Epithelial cell of prostate (primary cell): ENCODE measurements around the gene PLD1.

ENCODE experiments used
- DNase-seq: peaks from one replicate; pipeline ENCODE4 v3.0.0-alpha.2; 2011; ENCODE audit warnings: low read depth, low spot score
- H3K27ac ChIP-seq: fragments of 450-650 bp; 2 replicates; pipeline ENCODE4 v1.5.1; 2017; ENCODE audit warnings: mild to moderate bottlenecking

The PLD1 gene

DNA sequence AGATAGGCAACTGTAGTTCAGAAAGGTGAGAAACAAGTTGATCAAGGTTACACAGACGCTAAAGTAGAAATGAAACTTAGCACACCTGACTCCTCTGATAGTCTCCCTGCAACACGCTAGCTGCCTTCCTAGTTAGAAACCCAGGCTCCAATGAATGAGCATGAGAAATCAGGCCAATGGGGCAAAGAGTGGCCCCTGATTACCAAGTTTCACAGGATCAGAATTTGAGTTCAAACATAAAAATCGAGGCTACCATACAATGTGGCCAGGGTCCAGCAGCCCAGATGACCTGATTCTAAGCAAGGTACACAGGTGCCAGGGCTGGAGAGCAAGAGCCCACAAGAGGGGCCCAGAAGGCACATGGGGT is 7.7 kb downstream of the PLD1 start:
- peak overlapping the region; percentile 73 for H3K27ac ChIP-seq
- DNase-seq = no peak

- H3K27ac ChIP-seq = peak overlapping the region; percentile 73
- peak; percentile 89 for DNase-seq
These were observed 8.3 kb downstream of the PLD1 start for GRCh38 chr3:171801738-171802589.

DNA sequence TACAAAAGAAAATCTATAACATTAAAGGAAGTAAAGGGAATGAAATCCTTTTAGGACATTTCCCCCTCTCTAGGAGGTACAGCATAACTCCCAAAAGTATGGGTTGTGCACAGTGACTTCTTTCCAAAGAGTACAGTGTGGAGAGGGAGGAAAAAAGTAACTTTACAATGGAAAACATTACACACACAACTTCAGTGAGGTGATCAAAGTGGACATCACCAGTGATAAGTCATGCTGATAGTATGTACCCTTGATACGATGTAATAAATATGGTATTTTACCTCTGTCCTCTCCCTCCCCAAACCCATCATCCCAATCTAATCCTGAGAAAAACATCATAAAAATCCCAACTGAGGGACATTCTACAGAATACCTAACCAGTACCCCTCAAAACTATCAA is 10.8 kb downstream of the PLD1 start:
- no peak overlapping the region for H3K27ac ChIP-seq

DNA sequence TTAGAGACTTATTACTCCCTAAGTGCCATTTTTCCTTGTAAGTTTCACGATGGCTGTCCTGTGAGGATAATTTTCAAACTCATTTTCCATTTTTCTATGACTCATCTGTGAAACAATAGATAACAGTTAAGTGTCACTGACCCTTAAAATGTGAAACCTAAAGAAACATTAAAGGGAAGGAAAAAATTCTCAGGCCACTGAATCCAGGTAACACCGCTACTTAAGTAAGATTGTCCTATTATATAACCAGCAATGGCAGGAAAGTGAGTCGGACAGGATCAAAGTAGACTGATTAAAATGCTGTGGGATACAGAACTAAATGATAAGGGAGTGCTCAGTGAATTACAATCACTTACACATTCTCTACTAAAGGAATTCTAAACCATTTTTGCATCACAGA is 12.4 kb downstream of the PLD1 start:
- H3K27ac ChIP-seq = peak overlapping the region; percentile 0
- no peak for DNase-seq

More for the DNA sequence above, 10.8 kb downstream of the PLD1 start:
- DNase-seq = no peak

GRCh38 chr3:171797265-171797679 is 13.0 kb downstream of the PLD1 start:
- no peak for DNase-seq
- H3K27ac ChIP-seq = peak overlapping the region; percentile 0

DNA sequence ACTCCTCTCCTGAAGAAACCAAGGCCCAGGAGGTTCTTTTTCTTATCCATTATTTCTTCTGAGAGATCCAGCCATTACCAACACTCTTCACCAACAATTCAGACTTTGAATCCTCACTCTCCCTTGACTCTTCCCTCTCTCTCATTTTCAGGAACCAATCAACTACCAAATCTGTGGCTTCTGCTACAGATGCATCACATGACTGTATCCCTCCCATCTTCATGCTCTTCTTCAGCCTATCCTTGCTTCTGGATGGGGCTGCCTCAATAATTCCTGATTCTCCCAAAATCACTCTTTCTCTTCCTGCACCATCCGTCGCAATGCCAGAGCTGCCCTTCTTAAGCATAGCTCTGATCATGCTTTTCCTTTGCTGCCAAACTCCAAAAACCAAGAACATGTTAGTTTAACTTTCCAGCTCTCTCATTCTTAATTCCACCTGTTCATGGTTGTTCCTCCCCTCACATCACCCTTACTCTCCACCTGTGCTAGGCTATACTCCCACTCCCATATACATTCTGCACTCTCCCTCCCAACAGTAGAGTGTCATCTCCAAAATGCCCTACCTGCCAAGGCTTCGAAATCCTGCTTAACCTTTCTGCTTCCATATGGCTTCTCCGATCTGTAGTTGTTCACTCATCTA is 13.5 kb downstream of the PLD1 start:
- DNase-seq = no peak
- H3K27ac ChIP-seq = peak overlapping the region; percentile 0

- no peak for DNase-seq
- peak overlapping the region; percentile 77 for H3K27ac ChIP-seq
These were observed 17.8 kb downstream of the PLD1 start for GRCh38 chr3:171792531-171792930.

GRCh38 chr3:171791692-171792076 is 18.6 kb downstream of the PLD1 start:
- H3K27ac ChIP-seq = peak overlapping the region; percentile 77
- no peak for DNase-seq

DNA sequence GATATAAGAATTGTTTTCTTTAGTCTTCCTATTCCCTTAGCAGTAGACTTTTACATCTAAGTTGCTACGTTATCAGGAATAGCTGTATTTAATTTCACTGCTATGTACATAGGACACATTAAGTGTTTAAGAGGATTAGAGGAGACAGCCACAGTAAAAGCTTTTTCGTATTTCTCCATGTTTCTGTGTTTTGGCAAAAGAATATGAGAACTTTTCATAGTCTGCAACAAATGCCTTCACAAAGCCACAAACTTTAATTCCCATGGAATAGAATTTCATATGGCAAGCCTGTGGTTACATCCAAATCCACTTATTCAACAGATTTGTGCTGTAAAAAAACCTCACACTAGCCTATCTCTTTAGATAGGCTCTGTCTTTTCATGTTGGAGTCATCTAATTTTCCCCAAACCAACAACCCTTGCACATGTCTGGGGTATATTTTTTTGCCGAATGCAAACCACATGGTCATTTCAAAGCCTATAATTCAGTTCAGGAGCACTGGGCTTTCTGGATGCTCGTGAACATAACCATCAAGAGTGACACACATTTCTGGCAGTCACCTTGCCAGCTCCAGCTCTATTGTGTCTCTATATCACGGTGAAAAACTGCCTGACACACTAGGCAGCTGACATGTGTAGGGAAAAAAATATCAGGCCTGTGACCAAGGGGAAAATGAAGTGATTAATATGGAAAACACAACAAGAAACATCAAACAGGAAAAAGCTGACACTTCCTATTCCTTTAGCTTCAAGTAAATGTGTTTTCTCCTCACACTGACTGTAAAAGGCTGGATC is 19.2 kb downstream of the PLD1 start:
- DNase-seq = no peak
- H3K27ac ChIP-seq = peak overlapping the region; percentile 77

GRCh38 chr3:171790574-171790897 is 19.7 kb downstream of the PLD1 start:
- peak overlapping the region; percentile 77 for H3K27ac ChIP-seq
- no peak for DNase-seq

DNA sequence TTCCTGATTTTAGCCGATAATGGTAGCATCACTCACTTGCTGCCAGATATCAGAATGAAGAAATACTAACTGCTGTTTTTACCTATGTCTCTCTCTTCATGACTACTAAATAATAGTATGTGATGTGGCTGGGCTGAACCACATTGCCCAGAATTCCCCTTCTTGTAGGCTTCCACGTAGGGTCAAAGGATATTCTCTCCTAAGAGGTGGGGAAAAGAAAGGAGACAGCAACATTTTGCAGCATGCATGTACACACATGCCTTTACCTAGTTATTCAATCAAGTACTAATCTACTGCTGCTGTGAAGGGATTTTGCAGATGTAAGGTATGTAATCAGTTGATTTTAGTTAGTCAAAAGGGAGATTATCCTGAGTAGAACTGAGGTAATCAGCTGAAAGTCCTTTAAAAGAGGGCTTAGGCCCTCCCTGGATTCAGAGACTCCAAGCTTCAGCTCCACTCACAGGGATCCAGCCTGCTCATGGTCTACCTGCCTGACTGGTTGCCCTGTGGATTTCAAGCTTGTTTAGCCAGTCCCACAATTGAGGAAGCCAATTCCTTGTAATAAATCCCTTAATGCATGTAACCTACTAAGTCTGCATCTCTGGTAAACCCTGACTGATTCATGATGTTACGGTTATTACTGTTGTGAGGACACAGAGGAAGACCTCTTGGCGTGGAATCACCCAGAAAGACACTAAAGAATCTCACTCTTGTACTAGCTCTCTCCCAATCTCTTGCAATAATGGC is 20.4 kb downstream of the PLD1 start:
- H3K27ac ChIP-seq = peak overlapping the region; percentile 77
- no peak for DNase-seq

- DNase-seq = peak; percentile 98
- peak overlapping the region; percentile 77 for H3K27ac ChIP-seq
These were observed 21.5 kb downstream of the PLD1 start for GRCh38 chr3:171788546-171789351.

DNA sequence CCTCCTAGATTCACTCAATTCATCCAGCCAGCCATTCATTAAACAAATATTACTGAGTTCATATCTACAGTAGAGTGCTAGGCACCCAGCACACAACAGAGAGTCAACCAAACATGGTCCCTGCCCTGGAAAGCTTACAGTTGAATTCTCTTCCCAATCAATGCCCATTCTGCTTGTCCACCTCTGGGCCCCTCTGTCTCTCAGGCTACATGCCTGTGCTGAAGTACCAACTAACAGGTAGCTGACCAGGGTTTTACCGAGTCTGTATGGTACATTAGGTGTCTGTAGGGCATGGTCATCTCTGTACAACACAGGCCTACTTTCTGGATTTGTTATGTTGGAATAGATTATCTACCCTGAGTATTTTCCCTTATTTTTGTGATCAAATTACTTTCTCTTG is 23.3 kb downstream of the PLD1 start:
- H3K27ac ChIP-seq = no peak overlapping the region
- DNase-seq = no peak

DNA sequence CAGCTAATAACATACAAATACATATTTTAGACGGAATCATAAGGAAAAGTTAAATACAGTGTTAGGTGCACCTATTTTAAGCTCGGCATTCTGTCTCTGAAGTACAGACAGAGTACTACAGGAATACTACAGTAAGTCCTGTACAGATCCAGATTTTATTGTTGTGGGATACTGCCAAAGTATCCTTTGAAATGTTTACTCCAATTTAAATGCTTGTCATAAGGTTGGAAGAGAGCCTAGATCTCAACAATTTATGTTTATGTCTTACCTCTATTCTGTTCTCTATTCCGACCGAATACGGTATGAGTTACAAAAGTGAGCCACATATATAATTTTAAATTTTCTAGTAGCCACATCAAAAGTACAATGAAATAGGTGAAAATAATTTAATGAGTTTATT is 25.3 kb downstream of the PLD1 start:
- no peak overlapping the region for H3K27ac ChIP-seq
- no peak for DNase-seq

DNA sequence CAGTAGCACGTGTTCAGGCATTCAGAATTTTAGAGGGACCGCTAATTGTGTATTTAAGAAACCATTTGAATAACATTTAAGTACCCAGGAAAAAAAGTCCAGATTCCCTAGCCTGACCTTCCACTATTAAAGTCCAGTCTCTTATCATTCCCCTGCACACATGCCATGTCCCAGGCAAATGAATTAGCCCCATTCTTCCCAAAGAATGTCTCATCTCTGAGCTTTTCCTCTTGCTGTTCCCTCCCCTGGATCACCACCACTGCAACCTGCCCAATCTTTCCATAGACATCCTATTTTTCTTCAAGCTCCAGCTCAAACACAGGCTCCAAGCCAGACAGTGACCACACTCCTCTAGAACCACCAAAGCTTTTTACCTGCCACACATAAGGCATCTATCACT is 25.9 kb downstream of the PLD1 start:
- no peak overlapping the region for H3K27ac ChIP-seq

GRCh38 chr3:171783626-171784025 is 26.7 kb downstream of the PLD1 start:
- no peak overlapping the region for H3K27ac ChIP-seq
- DNase-seq = no peak

More for the DNA sequence above, 25.9 kb downstream of the PLD1 start:
- DNase-seq = no peak

DNA sequence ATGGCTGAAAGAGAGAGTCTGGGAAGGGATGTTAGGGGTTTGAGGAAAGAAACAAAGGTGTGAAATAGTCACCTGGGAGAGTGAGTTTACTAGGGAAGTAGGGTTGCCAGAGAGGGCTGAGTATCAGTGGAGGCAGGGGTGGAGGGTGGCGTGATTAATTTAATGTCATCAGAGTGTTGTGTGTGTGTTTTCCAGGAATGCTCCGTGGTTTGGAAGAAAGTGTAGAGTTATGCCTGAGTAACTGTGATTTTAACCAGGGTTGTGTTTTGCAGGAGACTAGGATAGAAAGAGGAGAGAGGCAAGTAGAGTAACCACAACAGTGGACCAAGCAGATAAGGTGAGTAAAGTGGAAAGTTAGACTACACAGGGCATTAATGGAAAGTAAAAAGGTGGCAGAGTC is 27.2 kb downstream of the PLD1 start:
- DNase-seq = no peak
- peak overlapping the region; percentile 19 for H3K27ac ChIP-seq

DNA sequence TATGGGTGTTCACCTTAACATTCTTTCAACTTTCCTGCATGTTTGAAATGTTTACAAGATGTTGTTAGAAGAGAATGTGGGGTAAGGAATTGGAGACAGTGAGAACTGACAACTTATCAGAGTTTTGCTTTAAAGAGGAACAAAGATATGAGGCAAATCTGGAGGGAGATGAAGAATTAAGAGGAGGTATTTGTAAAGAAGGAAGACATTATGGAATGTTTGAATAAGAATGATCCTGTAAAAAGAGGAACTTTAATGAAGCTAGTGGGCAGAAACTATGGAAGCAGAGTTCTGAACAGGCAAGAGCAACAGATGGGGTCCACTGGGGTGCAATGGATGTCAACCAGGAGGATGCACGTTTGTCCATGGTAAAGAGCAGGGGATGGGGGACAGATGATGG is 27.7 kb downstream of the PLD1 start:
- H3K27ac ChIP-seq = peak overlapping the region; percentile 19
- no peak for DNase-seq

GRCh38 chr3:171781711-171782127 is 28.6 kb downstream of the PLD1 start:
- H3K27ac ChIP-seq = peak overlapping the region; percentile 19
- no peak for DNase-seq

DNA sequence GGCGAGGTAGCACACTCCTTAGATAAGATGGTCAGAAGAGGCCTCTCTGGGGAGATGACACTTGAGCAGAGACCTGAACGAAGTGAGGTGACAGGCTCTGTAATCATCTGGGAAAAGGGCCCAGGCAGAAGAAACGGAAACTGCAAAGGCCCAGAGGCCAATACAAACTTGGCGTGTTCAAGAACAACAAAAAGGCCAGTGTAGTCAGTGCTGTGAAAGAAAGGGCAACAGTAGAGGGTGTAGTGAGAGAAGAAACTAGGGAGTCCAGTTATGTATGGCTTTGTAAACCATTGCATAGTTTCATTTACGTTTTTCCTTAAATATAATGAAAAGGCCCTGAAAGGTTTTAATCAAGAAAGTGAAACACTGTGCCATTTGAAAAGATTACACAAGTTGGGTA is 31.8 kb downstream of the PLD1 start:
- DNase-seq = no peak
- H3K27ac ChIP-seq = no peak overlapping the region
